Nephron progenitor cell (in vitro differentiated cells): Measurements from ENCODE around the gene OR13C2.
"Not testable (repeated sequence)": the region's sequence is repeated elsewhere in the genome, so short reads cannot be mapped to it uniquely, and the experiment has no call there.

ENCODE experiments used
- DNase-seq: peaks from one replicate; pipeline ENCODE4 v3.0.0; 2021
- H3K27ac Mint-ChIP-seq: 2 replicates; pipeline ENCODE4 v1.8.0; 2021; ENCODE audit warnings: mild to moderate bottlenecking, moderate library complexity, mixed read lengths
- H3K27me3 Mint-ChIP-seq: 2 replicates; pipeline ENCODE4 v1.8.0; 2021; ENCODE audit warnings: mild to moderate bottlenecking, low read depth, mixed read lengths; ENCODE audit not compliant: poor library complexity
- H3K36me3 Mint-ChIP-seq: 2 replicates; pipeline ENCODE4 v1.8.0; 2021; ENCODE audit warnings: low read depth, mixed read lengths
- H3K4me1 Mint-ChIP-seq: 2 replicates; pipeline ENCODE4 v1.8.0; 2021; ENCODE audit warnings: mixed read lengths
- H3K4me3 Mint-ChIP-seq: 2 replicates; pipeline ENCODE4 v1.8.0; 2021; ENCODE audit warnings: mild to moderate bottlenecking, moderate library complexity, mixed read lengths
- H3K9me3 Mint-ChIP-seq: 2 replicates; pipeline ENCODE4 v1.8.0; 2021; ENCODE audit warnings: mild to moderate bottlenecking, moderate library complexity, mixed read lengths
- TF ChIP-seq, protein P1 (sequence below): fragments of 200-600 bp; sonication (generic); IDR thresholded peaks from 2 replicates; pipeline ENCODE4 v1.5.0; 2021; ENCODE audit warnings: antibody characterized with exemption

OR13C2 gene

DNA sequence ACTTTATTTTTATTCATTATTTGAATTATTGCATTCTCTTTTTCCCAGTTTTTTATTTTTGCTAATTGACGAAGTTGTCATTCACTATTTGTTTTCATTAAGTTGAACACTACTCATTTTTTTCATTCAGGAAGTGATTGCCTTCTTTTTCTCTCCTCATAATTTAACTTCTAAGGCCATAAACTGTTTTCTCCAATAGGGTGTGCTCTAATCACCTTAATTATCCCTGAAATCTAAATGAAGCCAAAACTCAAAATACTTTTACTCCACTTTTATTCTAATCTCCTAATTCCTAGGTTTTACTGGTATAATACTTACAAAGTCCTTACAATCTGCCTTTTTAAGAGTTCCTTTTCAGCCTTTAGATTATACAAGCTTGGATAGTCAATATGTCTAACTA lies 2.9 kb upstream of the OR13C2 start:
- Mint-ChIP-seq H3K9me3 (no peaks in the 10 kb centered on the region), H3K4me1 (no peaks in the 10 kb centered on the region), H3K27ac (no peak overlapping the region), H3K27me3 (peaks cover 11% of the 10 kb centered on the region), H3K4me3 (no peak overlapping the region), H3K36me3 (no peaks in the 10 kb centered on the region)
- TF ChIP-seq, protein P1, sequence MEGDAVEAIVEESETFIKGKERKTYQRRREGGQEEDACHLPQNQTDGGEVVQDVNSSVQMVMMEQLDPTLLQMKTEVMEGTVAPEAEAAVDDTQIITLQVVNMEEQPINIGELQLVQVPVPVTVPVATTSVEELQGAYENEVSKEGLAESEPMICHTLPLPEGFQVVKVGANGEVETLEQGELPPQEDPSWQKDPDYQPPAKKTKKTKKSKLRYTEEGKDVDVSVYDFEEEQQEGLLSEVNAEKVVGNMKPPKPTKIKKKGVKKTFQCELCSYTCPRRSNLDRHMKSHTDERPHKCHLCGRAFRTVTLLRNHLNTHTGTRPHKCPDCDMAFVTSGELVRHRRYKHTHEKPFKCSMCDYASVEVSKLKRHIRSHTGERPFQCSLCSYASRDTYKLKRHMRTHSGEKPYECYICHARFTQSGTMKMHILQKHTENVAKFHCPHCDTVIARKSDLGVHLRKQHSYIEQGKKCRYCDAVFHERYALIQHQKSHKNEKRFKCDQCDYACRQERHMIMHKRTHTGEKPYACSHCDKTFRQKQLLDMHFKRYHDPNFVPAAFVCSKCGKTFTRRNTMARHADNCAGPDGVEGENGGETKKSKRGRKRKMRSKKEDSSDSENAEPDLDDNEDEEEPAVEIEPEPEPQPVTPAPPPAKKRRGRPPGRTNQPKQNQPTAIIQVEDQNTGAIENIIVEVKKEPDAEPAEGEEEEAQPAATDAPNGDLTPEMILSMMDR: peak; percentile 14
- no peak for DNase-seq

DNA sequence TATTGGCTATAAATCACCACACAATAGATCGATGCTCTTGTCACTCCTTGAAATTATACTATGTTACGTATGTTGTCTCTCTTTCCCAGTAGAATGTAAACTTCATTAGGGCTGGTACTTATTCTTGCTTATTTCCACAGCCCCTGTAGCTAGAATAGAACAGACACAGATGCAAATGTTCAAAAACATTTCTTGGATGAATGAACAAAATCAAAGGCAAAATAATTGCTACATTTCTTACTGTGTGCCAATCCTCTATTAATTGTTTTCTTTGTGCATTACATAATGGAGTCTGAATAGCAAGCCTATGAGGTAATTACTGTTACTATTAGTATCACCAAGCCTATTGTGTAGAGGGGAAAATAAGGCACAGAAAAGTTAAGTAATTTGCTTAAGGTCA lies 725 bp upstream of the OR13C2 start:
- TF ChIP-seq, protein P1: no peak
- H3K27ac Mint-ChIP-seq: no peak overlapping the region

DNA sequence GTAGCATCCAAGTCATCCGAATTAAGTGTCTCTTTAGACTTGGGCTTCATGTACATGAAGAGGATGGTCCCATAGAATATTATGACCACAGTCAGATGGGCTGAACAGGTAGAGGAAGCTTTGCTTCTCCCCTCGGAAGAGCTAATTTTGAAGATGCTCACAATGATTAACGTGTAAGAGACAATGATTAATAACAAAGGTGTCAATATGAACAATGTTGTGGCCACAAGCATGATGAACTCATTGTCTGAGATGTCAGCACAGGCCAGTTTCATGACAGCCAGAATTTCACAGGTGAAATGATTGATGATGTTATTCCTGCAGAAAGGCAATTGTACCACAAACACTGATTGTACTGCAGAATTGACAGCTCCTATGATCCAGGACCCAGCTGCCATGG lies 626 bp downstream of the OR13C2 start:
- no peak for DNase-seq

More for the DNA sequence above, 725 bp upstream of the OR13C2 start:
- no peaks in the 10 kb centered on the region for H3K36me3 Mint-ChIP-seq
- no peak for DNase-seq
- H3K4me1 Mint-ChIP-seq: no peaks in the 10 kb centered on the region
- no peaks in the 10 kb centered on the region for H3K9me3 Mint-ChIP-seq
- peaks cover 8% of the 10 kb centered on the region for H3K27me3 Mint-ChIP-seq
- H3K4me3 Mint-ChIP-seq: no peak overlapping the region

DNA sequence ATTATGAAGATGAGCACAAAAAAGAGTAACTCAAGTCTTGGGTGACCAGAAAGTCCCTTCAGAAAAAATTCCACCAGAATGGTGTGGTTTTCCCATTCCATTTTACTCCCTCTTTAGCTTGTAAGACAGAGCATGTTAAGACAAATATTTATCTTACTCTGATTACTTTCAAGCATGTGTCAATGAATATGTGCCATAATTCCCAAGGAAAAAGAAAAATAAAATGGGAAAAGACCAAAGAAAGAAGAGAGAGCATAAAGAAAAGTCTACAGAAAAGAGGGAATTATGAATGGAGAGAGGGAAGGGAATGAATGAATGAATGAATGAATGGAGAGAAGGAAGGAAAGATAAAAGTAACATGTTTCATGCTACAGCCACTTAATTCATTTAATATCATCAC lies 6.1 kb downstream of the OR13C2 start, which contains the start of gene OR13C5:
Gene OR13C5, minus strand, starts transcription at position 101 of the 400 bp plus-strand sequence. Its CDS starts 0 bp downstream, at position 101.
- H3K27ac Mint-ChIP-seq, H3K27me3 Mint-ChIP-seq: not testable (repeated sequence)

More for the DNA sequence above, 626 bp downstream of the OR13C2 start:
- no peaks in the 10 kb centered on the region for H3K36me3 Mint-ChIP-seq
- no peak overlapping the region for H3K27ac Mint-ChIP-seq
- no peaks in the 10 kb centered on the region for H3K9me3 Mint-ChIP-seq
- H3K4me3 Mint-ChIP-seq: no peak overlapping the region
- peaks cover 8% of the 10 kb centered on the region for H3K27me3 Mint-ChIP-seq
- no peaks in the 10 kb centered on the region for H3K4me1 Mint-ChIP-seq
- TF ChIP-seq, protein P1: no peak

DNA sequence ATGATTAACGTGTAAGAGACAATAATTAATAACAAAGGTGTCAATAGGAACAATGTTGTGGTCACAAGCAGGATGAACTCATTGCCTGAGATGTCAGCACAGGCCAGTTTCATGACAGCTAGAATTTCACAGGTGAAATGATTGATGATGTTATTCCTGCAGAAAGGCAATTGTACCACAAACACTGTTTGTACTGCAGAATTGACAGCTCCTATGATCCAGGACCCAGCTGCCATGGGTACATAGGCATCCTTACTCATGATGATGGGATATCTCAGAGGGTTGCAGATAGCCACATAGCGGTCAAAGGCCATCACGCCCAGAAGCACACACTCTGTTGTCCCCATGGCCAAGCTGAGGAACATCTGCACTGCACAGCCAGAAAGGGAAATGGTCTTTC lies 6.7 kb downstream of the OR13C2 start:
- not testable (repeated sequence) for H3K36me3 Mint-ChIP-seq, H3K9me3 Mint-ChIP-seq, H3K4me1 Mint-ChIP-seq, H3K4me3 Mint-ChIP-seq, H3K27ac Mint-ChIP-seq, DNase-seq, H3K27me3 Mint-ChIP-seq

More for the DNA sequence above, 6.1 kb downstream of the OR13C2 start, which contains the start of gene OR13C5:
- H3K4me3 Mint-ChIP-seq, H3K36me3 Mint-ChIP-seq, DNase-seq, H3K4me1 Mint-ChIP-seq, H3K9me3 Mint-ChIP-seq: not testable (repeated sequence)

DNA sequence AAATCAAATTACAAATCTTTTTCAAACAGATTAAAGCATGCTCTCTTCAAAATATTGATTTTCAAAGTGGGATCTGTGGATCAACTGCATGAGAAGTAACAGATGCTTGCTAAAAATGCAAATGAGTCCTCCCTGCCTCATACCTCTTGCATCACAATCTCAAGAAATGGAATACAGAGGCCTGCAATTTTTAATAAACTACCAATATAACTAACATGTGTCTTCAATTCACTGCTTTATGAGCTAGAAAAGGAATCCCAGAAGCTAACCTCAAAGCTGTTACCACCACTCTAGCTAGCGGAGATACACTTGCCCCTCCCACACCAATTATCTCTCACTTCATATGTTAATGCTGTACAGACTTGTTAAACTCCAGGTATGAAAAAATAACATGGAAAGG lies 15.8 kb downstream of the OR13C2 start:
- DNase-seq: no peak
- Mint-ChIP-seq H3K9me3 (no peaks in the 10 kb centered on the region), H3K4me3 (no peak overlapping the region), H3K36me3 (no peaks in the 10 kb centered on the region), H3K27me3 (no peaks in the 10 kb centered on the region), H3K27ac (no peak overlapping the region), H3K4me1 (no peaks in the 10 kb centered on the region)
- TF ChIP-seq, protein P1: no peak

DNA sequence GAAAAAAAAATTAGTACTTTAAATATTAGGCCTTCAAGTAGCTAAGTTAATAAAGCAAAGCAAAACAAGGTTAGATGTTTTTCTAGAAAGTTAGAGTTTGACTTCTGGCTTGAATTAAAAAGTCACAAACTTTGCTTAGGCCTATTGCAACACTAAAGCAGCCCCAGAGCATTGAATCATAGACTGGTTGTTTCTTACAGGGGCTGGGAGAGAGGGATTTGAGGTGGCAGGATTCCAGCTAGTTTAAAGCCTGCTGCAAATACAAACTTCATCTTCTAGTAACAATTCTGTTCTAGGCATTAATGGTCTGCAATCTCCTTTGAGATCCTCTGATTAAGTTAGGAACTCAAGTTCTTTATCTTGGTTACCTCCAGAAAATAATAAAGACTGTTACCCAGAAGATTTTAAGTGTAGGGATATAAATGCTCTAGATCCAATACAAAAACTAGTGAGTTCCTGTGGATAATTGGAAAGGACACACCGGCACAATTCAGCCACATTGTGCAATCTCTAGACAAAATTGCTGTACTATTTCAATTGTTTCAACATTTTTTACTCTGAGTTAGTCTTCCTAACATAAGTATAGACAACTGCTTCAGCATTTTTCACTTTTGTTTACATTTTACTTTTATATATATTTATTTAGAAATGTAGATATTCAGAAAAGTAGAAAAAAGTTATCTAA lies 18.8 kb downstream of the OR13C2 start:
- H3K27ac Mint-ChIP-seq: no peak overlapping the region

More for the DNA sequence above, 18.8 kb downstream of the OR13C2 start:
- Mint-ChIP-seq H3K27me3 (no peaks in the 10 kb centered on the region), H3K4me1 (no peaks in the 10 kb centered on the region), H3K9me3 (no peaks in the 10 kb centered on the region), H3K36me3 (no peaks in the 10 kb centered on the region), H3K4me3 (no peak overlapping the region)
- TF ChIP-seq, protein P1: no peak
- no peak for DNase-seq
